Astrocyte (in vitro differentiated cells and primary cell): ENCODE measurements around the gene CDC25C. TPM values are rescaled to one million over a fixed set of nuclear protein-coding genes. Genes with fewer than 3 reads are reported as not detected.

Experiments used
- DNase-seq: peaks from one replicate; pipeline ENCODE4 v3.0.0-alpha.2; 2010; ENCODE audit warnings: low read depth
- FAIRE-seq: peaks from 2 replicates; lab custom pipeline; 2011; peaks lifted over from hg19 to GRCh38; lab: Jason Lieb, UNC
- H2AFZ ChIP-seq: 2 replicates; pipeline ENCODE4 v1.6.0; 2012; ENCODE audit warnings: low read depth, low read length, inconsistent platforms
- H3K27ac ChIP-seq: 2 replicates; pipeline ENCODE4 v1.5.1; 2011; ENCODE audit warnings: low read depth, low read length, inconsistent platforms
- H3K27me3 ChIP-seq: 2 replicates; pipeline ENCODE4 v1.6.0; 2011; ENCODE audit warnings: low read length, inconsistent platforms; ENCODE audit not compliant: insufficient read depth
- H3K36me3 ChIP-seq: 2 replicates; pipeline ENCODE4 v1.5.1; 2011; ENCODE audit warnings: low read length, inconsistent platforms; ENCODE audit not compliant: insufficient read depth
- H3K4me1 ChIP-seq: 2 replicates; pipeline ENCODE4 v1.5.1; 2011; ENCODE audit warnings: low read length, inconsistent platforms; ENCODE audit not compliant: insufficient read depth
- H3K4me2 ChIP-seq: 2 replicates; pipeline ENCODE4 v1.6.0; 2012; ENCODE audit warnings: low read length, inconsistent platforms
- H3K4me3 ChIP-seq: 2 replicates; pipeline ENCODE4 v1.5.1; 2011; ENCODE audit warnings: low read depth, mild to moderate bottlenecking, low read length, inconsistent platforms; ENCODE audit not compliant: insufficient read depth
- H3K79me2 ChIP-seq: 2 replicates; pipeline ENCODE4 v1.6.0; 2012; ENCODE audit warnings: mild to moderate bottlenecking, low read length, inconsistent platforms; ENCODE audit not compliant: insufficient read depth
- H3K9ac ChIP-seq: 2 replicates; pipeline ENCODE4 v1.6.0; 2012; ENCODE audit warnings: mild to moderate bottlenecking, low read length, inconsistent platforms
- H3K9me3 ChIP-seq: 2 replicates; pipeline ENCODE4 v1.5.1; 2012; ENCODE audit warnings: low read depth, mild to moderate bottlenecking, low read length, inconsistent platforms; ENCODE audit not compliant: insufficient read depth
- H4K20me1 ChIP-seq: 2 replicates; pipeline ENCODE4 v1.6.0; 2012; ENCODE audit warnings: low read length, inconsistent platforms; ENCODE audit not compliant: insufficient read depth
- H3K27ac Mint-ChIP-seq: one replicate; pipeline ENCODE4 v1.8.0; 2021; ENCODE audit warnings: mild to moderate bottlenecking, mixed read lengths; ENCODE audit not compliant: unreplicated experiment
- H3K27me3 Mint-ChIP-seq: one replicate; pipeline ENCODE4 v1.8.0; 2021; ENCODE audit warnings: low read depth, mixed read lengths; ENCODE audit not compliant: unreplicated experiment
- H3K36me3 Mint-ChIP-seq: one replicate; pipeline ENCODE4 v1.8.0; 2021; ENCODE audit warnings: low read depth, mixed read lengths; ENCODE audit not compliant: unreplicated experiment
- H3K4me1 Mint-ChIP-seq: one replicate; pipeline ENCODE4 v1.8.0; 2021; ENCODE audit warnings: low read depth, mixed read lengths; ENCODE audit not compliant: unreplicated experiment
- H3K4me3 Mint-ChIP-seq: one replicate; pipeline ENCODE4 v1.8.0; 2021; ENCODE audit warnings: mild to moderate bottlenecking, moderate library complexity, mixed read lengths; ENCODE audit not compliant: unreplicated experiment
- H3K9me3 Mint-ChIP-seq: one replicate; pipeline ENCODE4 v1.8.0; 2021; ENCODE audit warnings: mild to moderate bottlenecking, mixed read lengths; ENCODE audit not compliant: unreplicated experiment
- CTCF ChIP-seq: IDR thresholded peaks from 2 replicates; pipeline ENCODE4 v1.5.1; 2011; ENCODE audit warnings: low read depth, mild to moderate bottlenecking, inconsistent platforms, low read length, moderate library complexity; ENCODE audit not compliant: insufficient read depth
- EZH2 ChIP-seq: IDR thresholded peaks from 2 replicates; pipeline ENCODE4 v1.6.1; 2012; ENCODE audit warnings: mild to moderate bottlenecking, low read length, inconsistent platforms; ENCODE audit not compliant: insufficient read depth
- total RNA-seq: library from RNA; stranded (reverse); gene quantifications from 2 replicates; pipeline ENCODE4 v1.2.1, GENCODE V29; 2021

Gene CDC25C
- total RNA-seq, 1 donor from 2014 or later = 1.6 TPM

GRCh38 chr5:138369706-138370105 lies 38.1 kb upstream of the CDC25C start:
- H3K4me1 ChIP-seq = no peaks in the 10 kb centered on the region
- H4K20me1 ChIP-seq = peaks cover 57% of the 10 kb centered on the region
- no peaks in the 10 kb centered on the region for H3K27me3 ChIP-seq
- H3K9ac ChIP-seq = no peak overlapping the region
- no peaks in the 10 kb centered on the region for H3K36me3 ChIP-seq
- FAIRE-seq (no peak), DNase-seq (no peak)
- peaks cover 78% of the 10 kb centered on the region for H3K79me2 ChIP-seq
- H3K4me2 ChIP-seq = no peak overlapping the region
- Mint-ChIP-seq H3K4me3 (no peak overlapping the region), H3K27me3 (no peaks in the 10 kb centered on the region), H3K9me3 (no peaks in the 10 kb centered on the region), H3K27ac (no peak overlapping the region), H3K36me3 (no peaks in the 10 kb centered on the region), H3K4me1 (peaks cover 18% of the 10 kb centered on the region)
- TF ChIP-seq CTCF (no peak), EZH2 (no peak)
- H3K4me3 ChIP-seq = no peak overlapping the region
- H3K9me3 ChIP-seq = no peaks in the 10 kb centered on the region
- no peak overlapping the region for H3K27ac ChIP-seq
- no peak overlapping the region for H2AFZ ChIP-seq

- DNase-seq (no peak), FAIRE-seq (peak; percentile 29)
- H3K4me3 Mint-ChIP-seq = no peak overlapping the region
- H3K4me1 ChIP-seq = no peaks in the 10 kb centered on the region
- no peaks in the 10 kb centered on the region for H3K9me3 Mint-ChIP-seq
- no peak overlapping the region for H2AFZ ChIP-seq
- H3K4me1 Mint-ChIP-seq = peaks cover 18% of the 10 kb centered on the region
- no peak overlapping the region for H3K4me3 ChIP-seq
- peaks cover 62% of the 10 kb centered on the region for H4K20me1 ChIP-seq
- H3K27me3 Mint-ChIP-seq = no peaks in the 10 kb centered on the region
- TF ChIP-seq EZH2 (no peak), CTCF (no peak)
- H3K27me3 ChIP-seq = no peaks in the 10 kb centered on the region
- no peaks in the 10 kb centered on the region for H3K36me3 Mint-ChIP-seq
- H3K79me2 ChIP-seq = peaks cover 83% of the 10 kb centered on the region
- no peak overlapping the region for H3K27ac ChIP-seq
- H3K9me3 ChIP-seq = no peaks in the 10 kb centered on the region
- no peaks in the 10 kb centered on the region for H3K36me3 ChIP-seq
- H3K9ac ChIP-seq = no peak overlapping the region
- no peak overlapping the region for H3K4me2 ChIP-seq
- H3K27ac Mint-ChIP-seq = no peak overlapping the region
These were observed 37.7 kb upstream of the CDC25C start for GRCh38 chr5:138369261-138369660.

- Histone ChIP-seq H3K9me3 (no peaks in the 10 kb centered on the region), H3K4me1 (no peaks in the 10 kb centered on the region), H3K79me2 (peaks cover 97% of the 10 kb centered on the region), H3K4me3 (no peak overlapping the region), H4K20me1 (peaks cover 61% of the 10 kb centered on the region), H3K4me2 (no peak overlapping the region), H3K9ac (no peak overlapping the region), H2AFZ (no peak overlapping the region), H3K36me3 (no peaks in the 10 kb centered on the region), H3K27me3 (no peaks in the 10 kb centered on the region), H3K27ac (no peak overlapping the region)
- Mint-ChIP-seq H3K4me3 (no peak overlapping the region), H3K27me3 (no peaks in the 10 kb centered on the region), H3K4me1 (peaks cover 11% of the 10 kb centered on the region), H3K36me3 (no peaks in the 10 kb centered on the region), H3K27ac (no peak overlapping the region), H3K9me3 (no peaks in the 10 kb centered on the region)
- no peak for FAIRE-seq
- TF ChIP-seq CTCF (no peak), EZH2 (no peak)
- DNase-seq = no peak
These were observed 35.2 kb upstream of the CDC25C start for GRCh38 chr5:138366632-138367382.
